Esophagus mucosa (tissue), 1 donor: ENCODE results near the gene MUC5AC. TPM values are rescaled to one million over a fixed set of nuclear protein-coding genes. Genes with fewer than 3 reads are reported as not detected.
A peak's percentile ranks its signal among the peaks of the same experiment; 100 is the strongest.

Experiments used
- ATAC-seq: fragments of 200-7000 bp; cut with Tn5 transposase; one replicate; pipeline ENCODE4 v1.9.1; 2020
- total RNA-seq: library from RNA; stranded (reverse); gene quantifications from one replicate; pipeline ENCODE4 v1.2.4, GENCODE V29; 2023
- donor health status: DM: yes; HTN: yes; CAD: no.

MUC5AC gene
- total RNA-seq, 1 donor from 2014 or later: not detected

DNA sequence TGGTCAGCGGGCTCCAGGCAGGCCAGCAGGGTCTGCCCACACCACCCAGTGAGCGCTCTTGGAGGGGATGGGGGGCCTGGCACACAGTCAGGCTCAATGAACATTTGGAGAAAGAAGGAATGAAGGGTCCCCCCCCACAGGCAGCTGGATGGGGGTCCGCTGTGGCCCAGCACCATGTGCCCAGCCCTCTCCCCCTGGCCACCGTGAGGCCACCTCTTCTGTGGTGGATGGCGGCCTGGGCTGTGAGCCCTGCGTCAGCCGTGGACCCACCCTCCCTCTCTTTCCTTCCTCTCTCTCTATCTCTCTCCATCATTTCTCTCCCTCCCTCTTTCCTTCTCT lies 35.1 kb upstream of the MUC5AC start:
- no peak for ATAC-seq

DNA sequence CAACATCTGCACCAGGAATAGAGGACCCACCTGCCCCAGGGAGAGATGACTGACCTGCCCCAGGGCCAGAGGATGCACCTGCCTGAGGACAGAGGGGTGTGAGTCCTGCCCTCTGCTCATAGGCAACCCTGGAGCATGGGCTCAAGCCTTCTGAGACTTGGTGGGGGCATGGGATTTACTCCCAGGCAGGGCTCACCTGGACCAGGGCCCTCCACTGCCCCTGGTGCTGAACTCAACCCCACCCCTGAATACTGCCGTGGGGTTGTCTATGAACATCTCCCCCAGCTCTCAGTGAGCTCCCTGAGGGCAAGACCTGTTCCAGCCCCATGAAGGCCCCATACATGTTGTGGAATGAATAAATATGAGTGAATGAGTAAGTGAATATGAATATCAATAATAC lies 33.8 kb upstream of the MUC5AC start:
- ATAC-seq: no peak

DNA sequence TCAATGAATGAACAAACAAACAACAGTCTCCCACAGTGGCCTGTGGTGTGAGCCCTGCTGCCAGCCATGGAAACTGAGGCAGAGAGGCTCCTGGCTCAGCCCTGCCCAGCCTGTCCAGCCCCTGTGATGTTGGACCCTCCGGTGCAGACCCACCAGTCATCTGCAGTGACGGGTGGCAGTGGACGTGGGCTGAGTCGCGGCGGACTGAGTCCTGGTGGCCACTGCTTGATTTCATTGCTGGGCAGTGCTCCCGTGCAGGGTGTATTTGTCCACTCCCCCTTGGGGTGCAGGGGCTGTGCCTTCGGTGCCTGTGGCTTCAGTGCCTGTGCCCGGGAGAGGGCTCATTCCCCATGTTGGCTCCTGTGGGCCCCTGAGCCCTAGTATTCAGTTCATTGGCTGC lies 31.9 kb upstream of the MUC5AC start:
- ATAC-seq: no peak

DNA sequence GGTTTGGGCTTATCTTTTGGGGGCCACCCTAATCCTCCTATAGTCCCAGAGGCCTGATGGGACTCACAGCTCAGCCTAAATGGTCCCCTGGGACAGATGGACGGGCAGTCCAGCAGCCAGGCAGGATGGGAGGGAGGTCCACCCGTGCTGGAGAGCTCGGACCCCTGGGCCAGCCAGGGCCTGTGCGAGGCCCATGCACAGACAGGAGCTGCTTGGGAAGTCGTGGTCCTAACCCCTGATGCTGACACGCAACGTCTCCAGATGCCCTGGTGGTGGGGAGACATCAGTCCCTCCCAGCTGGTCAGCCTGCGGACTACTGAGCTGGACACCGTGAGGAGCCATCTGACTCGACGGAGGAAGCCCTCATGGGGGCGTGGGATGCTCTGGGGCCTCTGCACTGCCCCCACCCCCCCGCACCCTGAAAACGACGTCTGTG lies 31.2 kb upstream of the MUC5AC start:
- no peak for ATAC-seq

GRCh38 chr11:1126935-1127663 lies 30.7 kb upstream of the MUC5AC start:
- ATAC-seq: no peak

DNA sequence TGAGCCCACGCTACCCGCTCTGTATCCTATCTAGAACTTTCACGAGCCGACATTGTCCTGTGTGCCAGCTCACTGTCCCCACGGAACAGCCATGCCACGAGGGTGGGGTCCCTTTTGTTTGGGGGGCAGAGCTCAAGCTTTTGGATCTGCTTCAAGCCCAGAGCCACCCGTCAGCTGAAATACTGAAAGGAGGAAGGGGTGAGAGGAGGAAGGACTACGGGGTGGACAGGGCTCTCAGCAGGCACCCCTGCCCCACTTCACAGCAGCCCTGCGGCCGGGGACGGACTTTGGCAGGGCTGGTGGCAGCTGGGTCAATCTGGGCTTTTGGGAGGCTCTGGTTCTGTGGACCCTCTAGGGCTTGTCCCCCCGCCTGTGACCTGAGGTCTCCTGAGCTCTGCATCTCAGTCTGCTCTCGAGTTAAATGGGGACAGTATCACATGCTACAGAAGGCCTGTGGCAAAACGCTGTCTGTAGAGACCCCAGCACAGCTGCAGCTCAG lies 30.0 kb upstream of the MUC5AC start:
- ATAC-seq: no peak

GRCh38 chr11:1128311-1129142 lies 29.2 kb upstream of the MUC5AC start:
- ATAC-seq: peak; percentile 20

- ATAC-seq: no peak
Observed at GRCh38 chr11:1129143-1129610, 28.6 kb upstream of the MUC5AC start.

GRCh38 chr11:1129611-1130160 lies 28.1 kb upstream of the MUC5AC start:
- ATAC-seq: no peak

GRCh38 chr11:1130276-1131032 lies 27.3 kb upstream of the MUC5AC start:
- no peak for ATAC-seq

GRCh38 chr11:1131033-1131911 lies 26.5 kb upstream of the MUC5AC start:
- ATAC-seq: no peak

GRCh38 chr11:1134848-1135445 lies 22.8 kb upstream of the MUC5AC start:
- no peak for ATAC-seq

DNA sequence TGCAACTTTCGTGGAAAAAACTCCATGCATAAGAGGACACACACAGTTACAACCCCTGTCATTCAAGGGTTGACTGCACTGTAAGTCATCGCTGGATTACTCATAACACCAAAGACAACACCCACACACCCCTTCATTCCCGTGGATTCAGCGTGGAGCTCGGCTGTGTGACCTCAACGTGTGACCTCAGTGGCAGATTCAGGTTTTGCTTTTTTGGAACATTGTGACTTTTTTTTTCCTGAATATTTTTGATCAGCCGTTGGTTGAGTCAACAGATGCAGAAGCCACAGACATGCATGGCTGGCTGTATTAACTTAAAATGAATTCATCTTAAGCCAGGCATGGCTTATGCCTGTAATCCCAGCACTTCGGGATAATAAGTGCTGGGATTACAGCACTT lies 19.7 kb upstream of the MUC5AC start:
- peak; percentile 83 for ATAC-seq

- no peak for ATAC-seq
Observed at GRCh38 chr11:1139441-1140083, 18.2 kb upstream of the MUC5AC start.

DNA sequence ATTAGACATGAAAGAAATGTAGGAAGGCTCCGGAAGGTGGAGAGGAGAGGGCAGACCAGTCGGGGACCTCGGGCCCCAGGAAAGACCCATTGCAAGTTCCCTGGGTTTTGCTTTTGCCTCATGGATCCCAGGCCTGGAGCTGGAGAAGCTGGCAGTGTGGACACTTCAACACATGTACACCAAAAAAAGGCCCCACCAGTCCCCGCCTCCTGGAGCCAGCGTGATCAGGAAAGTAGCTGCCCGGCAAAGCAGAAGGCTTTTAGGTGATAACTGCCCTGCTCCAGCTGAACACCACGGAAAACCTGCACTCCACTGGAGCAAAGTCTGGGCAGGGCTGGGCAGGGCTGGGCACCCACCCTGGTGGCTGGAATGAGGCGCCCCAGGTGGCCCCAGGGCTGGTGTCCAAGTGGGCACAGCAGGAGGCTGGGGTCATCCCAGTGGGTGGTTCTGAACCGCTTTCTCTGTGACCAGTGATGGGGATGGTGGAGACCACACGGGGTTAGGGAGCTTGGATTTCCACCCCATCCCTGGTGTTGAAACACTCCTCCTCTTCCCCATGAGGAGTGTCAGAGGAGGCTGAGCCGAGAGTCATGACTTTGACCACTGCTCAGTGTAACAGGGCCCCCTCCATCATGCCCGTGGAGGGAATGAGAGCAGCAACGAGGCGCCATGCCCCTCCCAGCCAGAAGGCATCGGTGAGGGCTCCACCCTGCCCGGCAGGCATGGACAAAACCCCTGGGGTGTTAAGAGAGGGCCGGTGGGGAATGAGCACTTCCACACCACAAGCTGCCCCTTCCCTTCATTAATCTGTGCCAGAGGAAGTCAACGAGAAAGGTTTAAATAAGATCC lies 16.9 kb upstream of the MUC5AC start:
- no peak for ATAC-seq

DNA sequence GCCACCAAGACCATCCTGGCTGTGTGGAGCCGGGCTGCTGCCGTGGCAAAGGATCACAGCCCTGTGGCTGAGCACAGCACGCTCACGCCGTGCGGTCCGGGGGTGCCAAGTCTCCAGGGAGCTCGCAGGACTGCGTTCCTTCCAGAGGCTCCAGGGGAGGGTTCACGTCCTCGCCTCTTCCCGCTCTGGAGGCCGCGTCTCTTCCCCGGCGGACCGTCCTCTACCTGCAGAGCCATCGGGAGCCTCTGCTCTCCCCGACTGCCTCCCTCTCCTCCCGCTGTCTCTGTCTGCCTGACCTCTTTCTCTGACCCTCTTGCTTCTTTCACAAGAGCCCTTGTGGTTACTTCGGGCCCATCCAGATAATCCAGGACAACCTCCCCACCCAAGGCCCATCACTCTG lies 11.4 kb upstream of the MUC5AC start:
- no peak for ATAC-seq

GRCh38 chr11:1147792-1148191 lies 10.0 kb upstream of the MUC5AC start:
- no peak for ATAC-seq

GRCh38 chr11:1148752-1149180 lies 9.0 kb upstream of the MUC5AC start:
- peak; percentile 21 for ATAC-seq

DNA sequence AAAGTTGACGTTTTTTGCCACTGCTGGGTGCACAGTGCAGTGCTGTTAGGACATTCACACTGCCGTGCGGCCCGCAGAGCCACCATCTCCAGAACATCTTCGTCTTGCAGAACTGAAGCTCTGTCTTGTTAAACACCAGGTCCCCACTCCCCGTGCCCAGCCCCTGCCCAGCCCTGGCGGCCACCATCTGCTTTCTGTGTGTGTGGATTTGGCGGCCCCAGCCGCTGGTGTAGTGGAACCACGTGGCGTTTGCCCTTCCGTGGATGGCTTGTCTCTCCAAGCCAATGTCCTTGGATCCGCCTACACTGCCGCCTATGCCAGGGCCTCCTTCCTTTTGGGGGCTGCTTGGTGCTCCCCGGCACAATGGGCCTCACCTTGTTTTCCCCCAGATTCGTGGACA lies 8.2 kb upstream of the MUC5AC start:
- no peak for ATAC-seq

DNA sequence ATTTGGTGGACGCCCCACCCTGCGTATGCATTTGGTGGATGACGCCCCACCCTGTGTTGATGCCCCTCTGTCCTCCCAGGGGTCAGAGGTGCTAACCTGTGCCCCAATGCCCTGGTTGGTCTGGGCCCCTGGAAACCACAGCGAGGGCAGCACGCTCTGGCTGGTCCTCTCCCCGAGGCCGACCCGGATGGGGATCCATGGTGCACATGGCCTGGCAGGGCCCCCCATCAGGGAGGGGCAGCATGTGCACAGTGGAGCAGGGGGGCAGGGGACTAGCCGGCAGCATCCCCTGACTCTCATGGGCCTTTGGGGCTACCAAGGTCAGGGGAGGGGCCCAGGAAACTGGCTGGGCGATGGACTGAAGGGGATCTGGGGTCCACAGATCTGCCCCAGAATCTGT lies 7.6 kb upstream of the MUC5AC start:
- ATAC-seq: no peak
